Measurements from ENCODE around the gene SYNDIG1.

The SYNDIG1 gene

DNA sequence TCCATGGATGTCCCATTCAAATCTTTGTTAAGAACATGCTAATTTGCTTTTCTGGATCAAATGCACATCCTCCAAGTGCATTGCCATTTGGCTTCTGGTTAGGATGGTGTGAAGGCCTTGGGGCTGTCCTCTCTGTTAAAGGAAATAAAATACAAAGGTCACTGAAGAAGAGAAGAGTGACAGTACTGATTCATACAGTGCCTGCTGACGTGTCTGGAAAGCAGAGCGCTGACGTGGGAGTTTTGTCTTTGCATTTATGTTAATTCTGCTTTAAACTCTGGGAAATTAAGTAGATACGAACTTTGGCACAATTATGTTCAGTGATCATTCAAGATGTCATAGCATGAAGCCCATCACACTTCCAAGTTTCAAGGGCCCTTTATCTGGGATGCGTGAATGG lies 33.2 kb downstream of the SYNDIG1 start:
- H3K56ac ChIP-seq (ENCODE audit: low read length), result no peak overlapping the region
- no peak overlapping the region for H4K5ac ChIP-seq (ENCODE audit: low read length)
- H3K4me1 ChIP-seq (ENCODE audit: control insufficient read depth, low read depth, low read length), result no peaks in the 10 kb centered on the region
- H3K18ac ChIP-seq (ENCODE audit: low read length), result no peak overlapping the region
- no CpG with 5 or more reads among the region's 5 CpGs for WGBS (ENCODE audit: extremely low coverage, insufficient coverage, low lambda C conversion rate)
- no peak overlapping the region for H3K4me3 ChIP-seq (ENCODE audit: low read length)
- no peak overlapping the region for H3K23ac ChIP-seq (ENCODE audit: low read length)
- H3K36me3 ChIP-seq (ENCODE audit: control insufficient read depth, insufficient read depth, low read length), result no peaks in the 10 kb centered on the region
- H2AK5ac ChIP-seq (ENCODE audit: low read length), result no peak overlapping the region
- no peak overlapping the region for H3K4me2 ChIP-seq (ENCODE audit: low read length)
- H4K8ac ChIP-seq (ENCODE audit: low read depth, low read length), result no peak overlapping the region
- no peak overlapping the region for H2BK120ac ChIP-seq (ENCODE audit: low read depth, low read length)
- no peak overlapping the region for H3K27ac ChIP-seq (ENCODE audit: low read depth, low read length)
- H3K79me1 ChIP-seq (ENCODE audit: low read length), result peaks cover 15% of the 10 kb centered on the region
- no peak overlapping the region for H3K4ac ChIP-seq (ENCODE audit: low read depth, low read length)
- no peaks in the 10 kb centered on the region for H3K27me3 ChIP-seq (ENCODE audit: insufficient read depth, low read length, poor library complexity)
- no peak for DNase-seq
- no peak overlapping the region for H2BK5ac ChIP-seq (ENCODE audit: low read length)
- H3K9ac ChIP-seq (ENCODE audit: low read length), result no peak overlapping the region
- H2BK15ac ChIP-seq (replicated peaks; ENCODE audit: low read depth), result no peak overlapping the region
- peaks cover 1% of the 10 kb centered on the region for H3K79me2 ChIP-seq (ENCODE audit: control insufficient read depth, insufficient read depth, low read length)

DNA sequence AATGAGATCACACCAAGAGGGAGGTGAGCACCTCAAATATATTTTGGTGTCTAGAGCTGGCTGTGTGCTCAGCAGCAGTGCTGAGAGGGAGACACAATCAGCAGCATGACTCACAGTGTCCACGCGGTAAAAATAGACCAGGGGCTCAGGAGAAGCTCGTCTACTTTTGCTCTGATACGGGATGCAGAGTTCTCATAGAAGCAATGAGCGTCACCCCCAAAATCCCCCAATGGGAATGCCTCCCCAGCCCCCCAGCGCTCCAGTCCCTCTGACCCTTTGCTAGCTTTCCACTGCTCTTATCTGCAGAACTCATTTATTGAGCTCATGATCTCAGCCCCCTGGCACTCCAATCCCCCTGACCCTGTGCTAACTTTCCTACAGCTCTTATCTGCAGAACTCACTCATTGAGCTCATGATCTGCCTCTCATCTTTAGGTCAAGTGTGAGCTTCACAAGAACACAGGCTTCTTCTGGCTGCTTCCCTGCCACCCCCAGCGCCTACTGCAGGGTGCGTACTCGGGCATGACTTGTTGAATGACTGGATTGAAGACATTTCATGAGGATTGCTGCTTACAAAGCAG lies 34.0 kb downstream of the SYNDIG1 start:
- no peak overlapping the region for H3K27ac ChIP-seq (ENCODE audit: low read depth, low read length)

DNA sequence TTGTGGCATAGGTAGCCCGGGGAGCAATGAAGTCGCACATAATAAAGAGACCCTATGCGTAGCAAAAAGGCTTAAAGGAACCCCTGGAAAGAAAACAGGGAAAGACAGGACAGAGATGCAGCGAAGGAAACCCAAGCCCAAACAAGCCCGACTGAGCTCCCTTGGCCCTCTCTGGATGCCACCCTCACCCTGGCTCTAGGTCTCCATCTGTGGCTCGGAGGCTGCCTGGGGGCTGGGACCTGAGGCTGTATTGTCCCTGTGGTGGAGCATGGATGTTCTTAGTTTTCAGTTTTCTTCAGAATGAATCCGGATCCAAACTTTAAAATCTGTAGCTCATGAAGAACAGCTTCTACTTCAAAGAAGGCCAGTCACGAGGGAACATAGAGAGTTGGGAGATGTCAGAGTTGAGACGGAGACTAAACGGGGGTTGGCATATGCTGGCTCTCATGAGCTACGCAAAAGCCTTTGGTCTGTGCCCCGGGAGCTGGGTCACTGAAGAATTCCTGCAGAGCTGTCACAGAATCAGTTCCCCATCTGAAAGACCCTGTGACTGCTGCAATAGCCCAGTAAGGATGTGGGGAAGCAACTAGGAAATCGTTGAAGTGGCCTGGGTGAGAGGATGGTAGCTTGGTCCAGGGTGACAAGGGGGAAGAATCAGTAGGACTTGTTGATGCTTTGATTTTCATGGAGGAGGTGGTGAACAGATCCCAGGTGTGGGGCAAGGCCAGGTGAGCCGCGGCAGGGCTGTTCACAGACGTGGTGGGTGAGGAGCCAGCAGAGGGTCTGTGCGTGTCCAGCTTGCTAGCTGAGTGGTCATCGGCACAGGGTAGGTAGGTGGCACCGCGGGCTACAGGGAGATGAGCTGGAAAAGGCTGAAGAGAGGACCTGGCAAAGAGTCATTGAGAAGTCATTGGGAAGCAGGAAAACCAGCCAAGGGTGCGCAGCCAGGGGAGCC lies 35.2 kb downstream of the SYNDIG1 start:
- H3K27me3 ChIP-seq (ENCODE audit: insufficient read depth, low read length, poor library complexity), result no peaks in the 10 kb centered on the region
- no peak overlapping the region for H3K4ac ChIP-seq (ENCODE audit: low read depth, low read length)
- no peak overlapping the region for H3K9ac ChIP-seq (ENCODE audit: low read length)
- H4K5ac ChIP-seq (ENCODE audit: low read length), result no peak overlapping the region
- H3K4me1 ChIP-seq (ENCODE audit: control insufficient read depth, low read depth, low read length), result no peaks in the 10 kb centered on the region
- no peak overlapping the region for H2BK120ac ChIP-seq (ENCODE audit: low read depth, low read length)
- H3K4me2 ChIP-seq (ENCODE audit: low read length), result no peak overlapping the region
- no peak overlapping the region for H3K56ac ChIP-seq (ENCODE audit: low read length)
- H2BK5ac ChIP-seq (ENCODE audit: low read length), result no peak overlapping the region
- H3K79me2 ChIP-seq (ENCODE audit: control insufficient read depth, insufficient read depth, low read length), result no peaks in the 10 kb centered on the region
- H3K4me3 ChIP-seq (ENCODE audit: low read length), result no peak overlapping the region
- H3K79me1 ChIP-seq (ENCODE audit: low read length), result peaks cover 7% of the 10 kb centered on the region
- DNase-seq, result no peak
- H3K36me3 ChIP-seq (ENCODE audit: control insufficient read depth, insufficient read depth, low read length), result no peaks in the 10 kb centered on the region
- H3K18ac ChIP-seq (ENCODE audit: low read length), result no peak overlapping the region
- no peak overlapping the region for H3K23ac ChIP-seq (ENCODE audit: low read length)
- H4K8ac ChIP-seq (ENCODE audit: low read depth, low read length), result no peak overlapping the region
- WGBS (ENCODE audit: extremely low coverage, insufficient coverage, low lambda C conversion rate), result no CpG with 5 or more reads among the region's 21 CpGs
- H2BK15ac ChIP-seq (replicated peaks; ENCODE audit: low read depth), result no peak overlapping the region
- H3K27ac ChIP-seq (ENCODE audit: low read depth, low read length), result no peak overlapping the region
- H2AK5ac ChIP-seq (ENCODE audit: low read length), result no peak overlapping the region

More for the DNA sequence above, 34.0 kb downstream of the SYNDIG1 start:
- no peak overlapping the region for H3K4me2 ChIP-seq (ENCODE audit: low read length)
- no peak overlapping the region for H4K8ac ChIP-seq (ENCODE audit: low read depth, low read length)
- no peak overlapping the region for H2BK5ac ChIP-seq (ENCODE audit: low read length)
- H3K36me3 ChIP-seq (ENCODE audit: control insufficient read depth, insufficient read depth, low read length), result no peaks in the 10 kb centered on the region
- no peak overlapping the region for H3K18ac ChIP-seq (ENCODE audit: low read length)
- no peak overlapping the region for H2AK5ac ChIP-seq (ENCODE audit: low read length)
- peaks cover 1% of the 10 kb centered on the region for H3K79me2 ChIP-seq (ENCODE audit: control insufficient read depth, insufficient read depth, low read length)
- H4K5ac ChIP-seq (ENCODE audit: low read length), result no peak overlapping the region
- H2BK15ac ChIP-seq (replicated peaks; ENCODE audit: low read depth), result no peak overlapping the region
- DNase-seq, result peak; percentile 50
- H3K9ac ChIP-seq (ENCODE audit: low read length), result no peak overlapping the region
- H3K27me3 ChIP-seq (ENCODE audit: insufficient read depth, low read length, poor library complexity), result no peaks in the 10 kb centered on the region
- no peak overlapping the region for H3K4ac ChIP-seq (ENCODE audit: low read depth, low read length)
- WGBS (ENCODE audit: extremely low coverage, insufficient coverage, low lambda C conversion rate), result no CpG with 5 or more reads among the region's 9 CpGs
- H3K4me1 ChIP-seq (ENCODE audit: control insufficient read depth, low read depth, low read length), result no peaks in the 10 kb centered on the region
- no peak overlapping the region for H3K56ac ChIP-seq (ENCODE audit: low read length)
- peaks cover 12% of the 10 kb centered on the region for H3K79me1 ChIP-seq (ENCODE audit: low read length)
- H3K4me3 ChIP-seq (ENCODE audit: low read length), result no peak overlapping the region
- no peak overlapping the region for H2BK120ac ChIP-seq (ENCODE audit: low read depth, low read length)
- no peak overlapping the region for H3K23ac ChIP-seq (ENCODE audit: low read length)

DNA sequence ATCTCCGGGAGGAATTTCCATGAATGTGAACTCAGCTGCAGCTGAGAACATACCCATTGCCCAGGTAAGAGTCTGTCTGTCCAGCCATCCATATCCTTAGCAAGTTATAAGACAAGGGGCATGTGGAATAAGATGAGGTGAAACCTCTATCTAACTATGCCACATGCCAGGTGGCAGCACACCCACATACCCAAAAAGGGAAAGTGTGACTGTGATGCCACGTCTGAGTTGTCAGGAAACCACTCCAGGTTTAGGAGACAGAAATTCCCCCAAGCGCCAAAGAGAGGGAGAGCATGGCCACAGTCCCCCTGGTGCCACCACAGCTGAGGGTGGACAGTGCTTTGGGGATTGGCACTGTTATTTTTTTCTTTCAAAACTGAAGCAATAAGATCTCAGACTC lies 36.7 kb downstream of the SYNDIG1 start:
- Histone ChIP-seq H3K79me2 (ENCODE audit: control insufficient read depth, insufficient read depth, low read length) (no peaks in the 10 kb centered on the region), H3K4me2 (ENCODE audit: low read length) (no peak overlapping the region), H3K27ac (ENCODE audit: low read depth, low read length) (no peak overlapping the region), H3K23ac (ENCODE audit: low read length) (no peak overlapping the region), H4K5ac (ENCODE audit: low read length) (no peak overlapping the region), H2BK120ac (ENCODE audit: low read depth, low read length) (no peak overlapping the region), H3K9ac (ENCODE audit: low read length) (no peak overlapping the region), H3K4ac (ENCODE audit: low read depth, low read length) (no peak overlapping the region), H4K8ac (ENCODE audit: low read depth, low read length) (no peak overlapping the region), H2BK15ac (replicated peaks; ENCODE audit: low read depth) (no peak overlapping the region), H3K27me3 (ENCODE audit: insufficient read depth, low read length, poor library complexity) (no peaks in the 10 kb centered on the region), H3K36me3 (ENCODE audit: control insufficient read depth, insufficient read depth, low read length) (no peaks in the 10 kb centered on the region), H2AK5ac (ENCODE audit: low read length) (no peak overlapping the region), H3K79me1 (ENCODE audit: low read length) (peaks cover 7% of the 10 kb centered on the region), H3K4me1 (ENCODE audit: control insufficient read depth, low read depth, low read length) (no peaks in the 10 kb centered on the region), H2BK5ac (ENCODE audit: low read length) (no peak overlapping the region), H3K56ac (ENCODE audit: low read length) (no peak overlapping the region), H3K4me3 (ENCODE audit: low read length) (no peak overlapping the region), H3K18ac (ENCODE audit: low read length) (no peak overlapping the region)
- no CpG with 5 or more reads among the region's 3 CpGs for WGBS (ENCODE audit: extremely low coverage, insufficient coverage, low lambda C conversion rate)
- no peak for DNase-seq

DNA sequence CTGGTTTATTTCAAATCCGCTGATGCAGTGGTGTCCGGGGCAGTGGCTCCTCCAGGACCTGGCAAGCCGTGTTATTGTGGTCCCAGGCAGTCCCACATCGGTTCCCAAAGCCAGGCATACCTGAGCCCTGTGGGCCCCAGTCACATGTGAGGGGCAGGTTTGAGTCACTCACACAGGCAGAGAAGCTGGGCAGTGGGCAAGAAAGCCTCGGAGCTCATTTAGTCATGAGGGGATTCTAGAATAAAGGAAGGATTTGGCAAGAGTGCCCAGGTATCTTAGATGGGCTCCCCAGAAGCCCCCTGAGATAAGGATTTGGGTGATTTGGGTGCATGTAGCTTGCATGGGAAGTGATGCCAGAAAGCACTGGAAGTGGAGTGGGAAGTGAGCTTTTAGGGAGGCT lies 37.3 kb downstream of the SYNDIG1 start:
- Histone ChIP-seq H3K36me3 (ENCODE audit: control insufficient read depth, insufficient read depth, low read length) (no peaks in the 10 kb centered on the region), H3K23ac (ENCODE audit: low read length) (no peak overlapping the region), H4K5ac (ENCODE audit: low read length) (no peak overlapping the region), H3K18ac (ENCODE audit: low read length) (no peak overlapping the region), H3K27me3 (ENCODE audit: insufficient read depth, low read length, poor library complexity) (no peaks in the 10 kb centered on the region), H3K4me1 (ENCODE audit: control insufficient read depth, low read depth, low read length) (no peaks in the 10 kb centered on the region), H3K56ac (ENCODE audit: low read length) (no peak overlapping the region), H3K4me2 (ENCODE audit: low read length) (no peak overlapping the region), H3K4ac (ENCODE audit: low read depth, low read length) (no peak overlapping the region), H2BK5ac (ENCODE audit: low read length) (no peak overlapping the region), H3K4me3 (ENCODE audit: low read length) (no peak overlapping the region), H3K27ac (ENCODE audit: low read depth, low read length) (no peak overlapping the region), H2AK5ac (ENCODE audit: low read length) (no peak overlapping the region), H2BK120ac (ENCODE audit: low read depth, low read length) (no peak overlapping the region), H3K9ac (ENCODE audit: low read length) (no peak overlapping the region), H3K79me1 (ENCODE audit: low read length) (peaks cover 7% of the 10 kb centered on the region), H3K79me2 (ENCODE audit: control insufficient read depth, insufficient read depth, low read length) (no peaks in the 10 kb centered on the region), H4K8ac (ENCODE audit: low read depth, low read length) (no peak overlapping the region), H2BK15ac (replicated peaks; ENCODE audit: low read depth) (no peak overlapping the region)
- DNase-seq, result no peak
- no CpG with 5 or more reads among the region's 5 CpGs for WGBS (ENCODE audit: extremely low coverage, insufficient coverage, low lambda C conversion rate)

Data from mesendoderm (in vitro differentiated cells).